HEK293 (cell line): ENCODE results near the gene CCSER1.
A peak's percentile ranks its signal among the peaks of the same experiment; 100 is the strongest.

Source experiments
- AEBP2 ChIP-seq: fragments of 450-650 bp; formaldehyde crosslinking; IDR thresholded peaks from 2 replicates; pipeline ENCODE4 v1.5.1; 2016; ENCODE audit warnings: missing biosample characterization, missing genetic modification characterization, borderline replicate concordance
- BCL11B ChIP-seq: fragments of 450-650 bp; formaldehyde crosslinking; IDR thresholded peaks from 2 replicates; pipeline ENCODE4 v1.5.1; 2016; ENCODE audit warnings: low read depth, missing biosample characterization, missing genetic modification characterization
- GFI1B ChIP-seq: fragments of 450-650 bp; formaldehyde crosslinking; IDR thresholded peaks from 2 replicates; pipeline ENCODE4 v1.5.1; 2016; ENCODE audit warnings: missing biosample characterization, missing genetic modification characterization
- GLIS1 ChIP-seq: fragments of 450-650 bp; formaldehyde crosslinking; IDR thresholded peaks from 2 replicates; pipeline ENCODE4 v1.5.1; 2016; ENCODE audit warnings: missing biosample characterization, missing genetic modification characterization
- KLF10 ChIP-seq: fragments of 450-650 bp; IDR thresholded peaks from 2 replicates; pipeline ENCODE4 v1.5.1; 2018; ENCODE audit warnings: missing biosample characterization, mild to moderate bottlenecking, missing genetic modification characterization
- REST ChIP-seq: fragments of 450-650 bp; formaldehyde crosslinking; IDR thresholded peaks from 2 replicates; pipeline ENCODE4 v1.5.1; 2016; ENCODE audit warnings: missing biosample characterization, missing genetic modification characterization
- ZBTB26 ChIP-seq: fragments of 450-650 bp; formaldehyde crosslinking; optimal IDR thresholded peaks from 2 replicates; pipeline ENCODE3; 2016; ENCODE audit warnings: missing biosample characterization, mild to moderate bottlenecking, missing genetic modification characterization
- ZBTB48 ChIP-seq: fragments of 450-650 bp; formaldehyde crosslinking; IDR thresholded peaks from 2 replicates; pipeline ENCODE4 v1.5.1; 2016; ENCODE audit warnings: missing biosample characterization, missing genetic modification characterization
- ZBTB7A ChIP-seq: fragments of 450-650 bp; formaldehyde crosslinking; IDR thresholded peaks from 2 replicates; pipeline ENCODE4 v1.5.1; 2016; ENCODE audit warnings: low read depth, missing biosample characterization, missing genetic modification characterization
- ZFHX2 ChIP-seq: fragments of 450-650 bp; formaldehyde crosslinking; conservative IDR thresholded peaks from 2 replicates; pipeline ENCODE4 v1.5.1; 2016; ENCODE audit warnings: missing biosample characterization, missing genetic modification characterization
- ZFP3 ChIP-seq: fragments of 450-650 bp; formaldehyde crosslinking; IDR thresholded peaks from 2 replicates; pipeline ENCODE4 v1.5.1; 2016; ENCODE audit warnings: low read depth, missing biosample characterization, missing genetic modification characterization
- ZFP41 ChIP-seq: fragments of 450-650 bp; formaldehyde crosslinking; IDR thresholded peaks from 2 replicates; pipeline ENCODE4 v1.5.1; 2016; ENCODE audit warnings: missing biosample characterization, missing genetic modification characterization, borderline replicate concordance
- ZNF10 ChIP-seq: fragments of 450-650 bp; formaldehyde crosslinking; IDR thresholded peaks from 2 replicates; pipeline ENCODE4 v1.5.1; 2017; ENCODE audit warnings: missing biosample characterization, missing genetic modification characterization
- ZNF112 ChIP-seq: fragments of 450-650 bp; formaldehyde crosslinking; IDR thresholded peaks from 2 replicates; pipeline ENCODE4 v1.5.0; 2017; ENCODE audit warnings: missing biosample characterization, missing genetic modification characterization
- ZNF138 ChIP-seq: fragments of 450-650 bp; formaldehyde crosslinking; IDR thresholded peaks from 2 replicates; pipeline ENCODE4 v1.5.1; 2016; ENCODE audit warnings: missing biosample characterization, missing genetic modification characterization, borderline replicate concordance
- ZNF148 ChIP-seq: fragments of 450-650 bp; formaldehyde crosslinking; IDR thresholded peaks from 2 replicates; pipeline ENCODE4 v1.5.0; 2017; ENCODE audit warnings: missing biosample characterization, missing genetic modification characterization, borderline replicate concordance
- ZNF169 ChIP-seq: fragments of 450-650 bp; formaldehyde crosslinking; IDR thresholded peaks from 2 replicates; pipeline ENCODE4 v1.5.1; 2016; ENCODE audit warnings: missing biosample characterization, missing genetic modification characterization
- ZNF18 ChIP-seq: fragments of 450-650 bp; formaldehyde crosslinking; IDR thresholded peaks from 2 replicates; pipeline ENCODE4 v1.5.1; 2016; ENCODE audit warnings: missing biosample characterization, missing genetic modification characterization
- ZNF19 ChIP-seq: fragments of 450-650 bp; formaldehyde crosslinking; IDR thresholded peaks from 2 replicates; pipeline ENCODE4; 2016; ENCODE audit warnings: missing biosample characterization, missing genetic modification characterization, low read depth
- ZNF211 ChIP-seq: fragments of 450-650 bp; formaldehyde crosslinking; IDR thresholded peaks from 2 replicates; pipeline ENCODE4 v1.5.1; 2016; ENCODE audit warnings: low read depth, missing biosample characterization, missing genetic modification characterization
- ZNF335 ChIP-seq: fragments of 450-650 bp; formaldehyde crosslinking; conservative IDR thresholded peaks from 2 replicates; pipeline ENCODE4 v1.5.1; 2016; ENCODE audit warnings: missing biosample characterization, missing genetic modification characterization
- ZNF416 ChIP-seq: fragments of 450-650 bp; formaldehyde crosslinking; IDR thresholded peaks from 2 replicates; pipeline ENCODE4 v1.5.1; 2016; ENCODE audit warnings: missing biosample characterization, missing genetic modification characterization
- ZNF510 ChIP-seq: fragments of 450-650 bp; formaldehyde crosslinking; IDR thresholded peaks from 2 replicates; pipeline ENCODE4 v1.5.1; 2018; ENCODE audit warnings: mild to moderate bottlenecking, missing genetic modification characterization, missing biosample characterization; ENCODE audit not compliant: insufficient replicate concordance
- ZNF548 ChIP-seq: fragments of 450-650 bp; formaldehyde crosslinking; IDR thresholded peaks from 2 replicates; pipeline ENCODE4 v1.5.1; 2016; ENCODE audit warnings: missing biosample characterization, missing genetic modification characterization
- ZNF555 ChIP-seq: fragments of 450-650 bp; formaldehyde crosslinking; conservative IDR thresholded peaks from 2 replicates; pipeline ENCODE4 v1.5.1; 2017; ENCODE audit warnings: missing biosample characterization, mild to moderate bottlenecking, missing genetic modification characterization, inconsistent platforms
- ZNF621 ChIP-seq: fragments of 450-650 bp; formaldehyde crosslinking; IDR thresholded peaks from 2 replicates; pipeline ENCODE4 v1.5.1; 2017; ENCODE audit warnings: missing biosample characterization, missing genetic modification characterization
- ZNF629 ChIP-seq: fragments of 450-650 bp; formaldehyde crosslinking; IDR thresholded peaks from 2 replicates; pipeline ENCODE4 v1.5.1; 2017; ENCODE audit warnings: missing biosample characterization, missing genetic modification characterization
- ZNF658 ChIP-seq: fragments of 450-650 bp; formaldehyde crosslinking; IDR thresholded peaks from 2 replicates; pipeline ENCODE4; 2016; ENCODE audit warnings: missing biosample characterization, missing genetic modification characterization
- ZNF791 ChIP-seq: fragments of 450-650 bp; formaldehyde crosslinking; IDR thresholded peaks from 2 replicates; pipeline ENCODE4 v1.5.1; 2016; ENCODE audit warnings: missing biosample characterization, missing genetic modification characterization
- ZNF792 ChIP-seq: fragments of 450-650 bp; formaldehyde crosslinking; IDR thresholded peaks from 2 replicates; pipeline ENCODE4 v1.5.1; 2016; ENCODE audit warnings: missing biosample characterization, missing genetic modification characterization

Gene CCSER1

GRCh38 chr4:91064157-91064853, 937.1 kb downstream of the CCSER1 start (continued):
- TF ChIP-seq REST (tag by site-specific recombination) (no peak), ZNF791 (tag by site-specific recombination) (no peak), ZBTB26 (tag by site-specific recombination) (no peak), ZNF18 (no peak), ZBTB48 (tag by site-specific recombination) (peak; percentile 36; the same call in 1 of the 2 replicates), ZFP41 (tag by site-specific recombination) (no peak), BCL11B (tag by site-specific recombination) (no peak), ZNF658 (tag by site-specific recombination) (no peak), ZNF211 (tag by site-specific recombination) (no peak), ZBTB7A (tag by site-specific recombination) (no peak), ZNF555 (tag by site-specific recombination) (no peak), ZNF169 (no peak), ZNF335 (tag by site-specific recombination) (no peak; the same call in 1 of the 2 replicates), ZNF510 (no peak), ZNF112 (tag by site-specific recombination) (no peak), ZNF138 (tag by site-specific recombination) (no peak), KLF10 (peak; percentile 85), ZNF792 (tag by site-specific recombination) (no peak), ZNF19 (tag by site-specific recombination) (no peak), GLIS1 (peak; percentile 83), ZNF416 (tag by site-specific recombination) (no peak), ZFP3 (tag by site-specific recombination) (no peak), ZNF10 (tag by site-specific recombination) (peak; percentile 81), ZFHX2 (tag by site-specific recombination) (no peak), ZNF548 (tag by site-specific recombination) (no peak), ZNF621 (no peak), GFI1B (tag by site-specific recombination) (peak; percentile 75), ZNF148 (no peak), ZNF629 (peak; percentile 86), AEBP2 (tag by site-specific recombination) (no peak)
